HEK293 (cell line): ENCODE data around the gene SLC8A2.

Experiments
- EGR2 ChIP-seq: fragments of 450-650 bp; formaldehyde crosslinking; IDR thresholded peaks from 2 replicates; pipeline ENCODE4 v1.5.1; 2016; ENCODE audit warnings: low read depth, missing biosample characterization, missing genetic modification characterization
- ELK4 ChIP-seq: IDR thresholded peaks from 2 replicates; pipeline ENCODE4 v1.6.1; 2011; ENCODE audit warnings: mild to moderate bottlenecking, low read depth, low read length, borderline replicate concordance
- PRDM10 ChIP-seq: fragments of 450-650 bp; formaldehyde crosslinking; IDR thresholded peaks from 2 replicates; pipeline ENCODE4 v1.5.1; 2016; ENCODE audit warnings: missing biosample characterization, missing genetic modification characterization
- REPIN1 ChIP-seq: fragments of 450-650 bp; formaldehyde crosslinking; IDR thresholded peaks from 2 replicates; pipeline ENCODE4 v1.5.1; 2017; ENCODE audit warnings: missing biosample characterization, missing genetic modification characterization, low read depth
- SCRT1 ChIP-seq: fragments of 450-650 bp; formaldehyde crosslinking; IDR thresholded peaks from 2 replicates; pipeline ENCODE4 v1.5.1; 2016; ENCODE audit warnings: missing biosample characterization, missing genetic modification characterization, borderline replicate concordance
- SCRT2 ChIP-seq: fragments of 450-650 bp; formaldehyde crosslinking; IDR thresholded peaks from 2 replicates; pipeline ENCODE4 v1.5.1; 2016; ENCODE audit warnings: missing biosample characterization, missing genetic modification characterization
- SETDB1 ChIP-seq: IDR thresholded peaks from one replicate; pipeline ENCODE4 v1.6.1; 2017; ENCODE audit warnings: mild to moderate bottlenecking, low read length, moderate library complexity, mixed read lengths; ENCODE audit not compliant: insufficient read length
- ZBTB20 ChIP-seq: fragments of 450-650 bp; formaldehyde crosslinking; IDR thresholded peaks from 2 replicates; pipeline ENCODE4 v1.5.1; 2016; ENCODE audit warnings: missing biosample characterization, missing genetic modification characterization
- ZFP3 ChIP-seq: fragments of 450-650 bp; formaldehyde crosslinking; IDR thresholded peaks from 2 replicates; pipeline ENCODE4 v1.5.1; 2016; ENCODE audit warnings: low read depth, missing biosample characterization, missing genetic modification characterization
- ZNF121 ChIP-seq: fragments of 450-650 bp; formaldehyde crosslinking; IDR thresholded peaks from 2 replicates; pipeline ENCODE4 v1.5.1; 2016; ENCODE audit warnings: missing biosample characterization, missing genetic modification characterization
- ZNF140 ChIP-seq: fragments of 450-650 bp; formaldehyde crosslinking; IDR thresholded peaks from 2 replicates; pipeline ENCODE4 v1.5.1; 2016; ENCODE audit warnings: missing biosample characterization, missing genetic modification characterization
- ZNF202 ChIP-seq: fragments of 450-650 bp; formaldehyde crosslinking; IDR thresholded peaks from 2 replicates; pipeline ENCODE4 v1.5.1; 2016; ENCODE audit warnings: missing biosample characterization, missing genetic modification characterization, borderline replicate concordance
- ZNF223 ChIP-seq: fragments of 450-650 bp; formaldehyde crosslinking; IDR thresholded peaks from 2 replicates; pipeline ENCODE4 v1.5.1; 2016; ENCODE audit warnings: missing biosample characterization, missing genetic modification characterization
- ZNF239 ChIP-seq: fragments of 450-650 bp; formaldehyde crosslinking; IDR thresholded peaks from 2 replicates; pipeline ENCODE4 v1.5.1; 2016; ENCODE audit warnings: missing biosample characterization, missing genetic modification characterization
- ZNF248 ChIP-seq: fragments of 450-650 bp; formaldehyde crosslinking; IDR thresholded peaks from 2 replicates; pipeline ENCODE4 v1.5.1; 2017; ENCODE audit warnings: missing biosample characterization, missing genetic modification characterization
- ZNF266 ChIP-seq: fragments of 450-650 bp; formaldehyde crosslinking; IDR thresholded peaks from 2 replicates; pipeline ENCODE4 v1.5.1; 2016; ENCODE audit warnings: missing biosample characterization, missing genetic modification characterization, low read depth
- ZNF280D ChIP-seq: fragments of 450-650 bp; formaldehyde crosslinking; IDR thresholded peaks from 2 replicates; pipeline ENCODE4 v1.5.1; 2016; ENCODE audit warnings: missing biosample characterization, missing genetic modification characterization
- ZNF354C ChIP-seq: fragments of 450-650 bp; formaldehyde crosslinking; IDR thresholded peaks from 2 replicates; pipeline ENCODE4 v1.5.1; 2016; ENCODE audit warnings: missing biosample characterization, missing genetic modification characterization, low read depth, borderline replicate concordance
- ZNF391 ChIP-seq: fragments of 450-650 bp; formaldehyde crosslinking; IDR thresholded peaks from 2 replicates; pipeline ENCODE4 v1.5.1; 2016; ENCODE audit warnings: low read depth, missing biosample characterization, missing genetic modification characterization, borderline replicate concordance
- ZNF530 ChIP-seq: fragments of 450-650 bp; formaldehyde crosslinking; IDR thresholded peaks from 2 replicates; pipeline ENCODE4 v1.5.1; 2016; ENCODE audit warnings: low read depth, missing biosample characterization, missing genetic modification characterization
- ZNF658 ChIP-seq: fragments of 450-650 bp; formaldehyde crosslinking; IDR thresholded peaks from 2 replicates; pipeline ENCODE4; 2016; ENCODE audit warnings: missing biosample characterization, missing genetic modification characterization
- ZNF677 ChIP-seq: fragments of 450-650 bp; IDR thresholded peaks from 2 replicates; pipeline ENCODE4 v1.5.0; 2018; ENCODE audit warnings: missing biosample characterization, mild to moderate bottlenecking, missing genetic modification characterization, moderate library complexity
- ZNF704 ChIP-seq: fragments of 450-650 bp; formaldehyde crosslinking; IDR thresholded peaks from 2 replicates; pipeline ENCODE4 v1.5.1; 2016; ENCODE audit warnings: missing biosample characterization, missing genetic modification characterization
- ZNF830 ChIP-seq: fragments of 450-650 bp; IDR thresholded peaks from 2 replicates; pipeline ENCODE4 v1.5.0; 2018; ENCODE audit warnings: missing biosample characterization, missing genetic modification characterization, low read depth, mild to moderate bottlenecking, moderate library complexity
- ZNF837 ChIP-seq: fragments of 450-650 bp; formaldehyde crosslinking; IDR thresholded peaks from 2 replicates; pipeline ENCODE4 v1.5.1; 2016; ENCODE audit warnings: missing biosample characterization, missing genetic modification characterization
- TF ChIP-seq, protein P1 (sequence below): fragments of 450-650 bp; formaldehyde crosslinking; IDR thresholded peaks from 2 replicates; pipeline ENCODE4 v1.5.1; 2016; ENCODE audit warnings: missing biosample characterization, missing genetic modification characterization
- TF ChIP-seq, protein P2 (sequence below): fragments of 450-650 bp; formaldehyde crosslinking; IDR thresholded peaks from 2 replicates; pipeline ENCODE4 v1.5.1; 2017; ENCODE audit warnings: missing biosample characterization, mild to moderate bottlenecking, missing genetic modification characterization, moderate library complexity

SLC8A2 gene

GRCh38 chr19:47427241-47428176 is 44.2 kb downstream of the SLC8A2 start (continued):
- TF ChIP-seq ZNF677 (no peak), ZBTB20 (peak; percentile 58; the same call in 1 of the 2 replicates), ZNF140 (tag by site-specific recombination) (no peak), EGR2 (tag by site-specific recombination) (peak; percentile 39; the same call in 1 of the 2 replicates), ZNF121 (tag by site-specific recombination) (no peak), ELK4 (no peak), ZNF202 (tag by site-specific recombination) (no peak), ZNF704 (tag by site-specific recombination) (no peak), ZNF280D (peak; percentile 10; the same call in 1 of the 2 replicates), ZNF391 (tag by site-specific recombination) (peak; percentile 57; the same call in 1 of the 2 replicates), ZNF530 (no peak), SETDB1 (no peak), ZFP3 (tag by site-specific recombination) (no peak), PRDM10 (peak; percentile 26; the same call in 1 of the 2 replicates), ZNF266 (tag by site-specific recombination) (no peak), SCRT1 (tag by site-specific recombination) (no peak), ZNF248 (tag by site-specific recombination) (no peak), ZNF239 (tag by site-specific recombination) (0 out of 2 replicates have a peak, but pooled peaks have one; percentile 11), ZNF354C (no peak), REPIN1 (tag by site-specific recombination) (no peak), ZNF223 (tag by site-specific recombination) (no peak), ZNF658 (tag by site-specific recombination) (no peak), SCRT2 (tag by site-specific recombination) (no peak), ZNF837 (tag by site-specific recombination) (no peak), ZNF830 (tag by site-specific recombination) (no peak)
- TF ChIP-seq, protein P1, sequence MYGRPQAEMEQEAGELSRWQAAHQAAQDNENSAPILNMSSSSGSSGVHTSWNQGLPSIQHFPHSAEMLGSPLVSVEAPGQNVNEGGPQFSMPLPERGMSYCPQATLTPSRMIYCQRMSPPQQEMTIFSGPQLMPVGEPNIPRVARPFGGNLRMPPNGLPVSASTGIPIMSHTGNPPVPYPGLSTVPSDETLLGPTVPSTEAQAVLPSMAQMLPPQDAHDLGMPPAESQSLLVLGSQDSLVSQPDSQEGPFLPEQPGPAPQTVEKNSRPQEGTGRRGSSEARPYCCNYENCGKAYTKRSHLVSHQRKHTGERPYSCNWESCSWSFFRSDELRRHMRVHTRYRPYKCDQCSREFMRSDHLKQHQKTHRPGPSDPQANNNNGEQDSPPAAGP (tag by site-specific recombination), result peak; percentile 25; the same call in 1 of the 2 replicates
- TF ChIP-seq, protein P2, sequence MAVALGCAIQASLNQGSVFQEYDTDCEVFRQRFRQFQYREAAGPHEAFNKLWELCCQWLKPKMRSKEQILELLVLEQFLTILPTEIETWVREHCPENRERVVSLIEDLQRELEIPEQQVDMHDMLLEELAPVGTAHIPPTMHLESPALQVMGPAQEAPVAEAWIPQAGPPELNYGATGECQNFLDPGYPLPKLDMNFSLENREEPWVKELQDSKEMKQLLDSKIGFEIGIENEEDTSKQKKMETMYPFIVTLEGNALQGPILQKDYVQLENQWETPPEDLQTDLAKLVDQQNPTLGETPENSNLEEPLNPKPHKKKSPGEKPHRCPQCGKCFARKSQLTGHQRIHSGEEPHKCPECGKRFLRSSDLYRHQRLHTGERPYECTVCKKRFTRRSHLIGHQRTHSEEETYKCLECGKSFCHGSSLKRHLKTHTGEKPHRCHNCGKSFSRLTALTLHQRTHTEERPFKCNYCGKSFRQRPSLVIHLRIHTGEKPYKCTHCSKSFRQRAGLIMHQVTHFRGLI (tag by site-specific recombination), result no peak
